Testis (tissue), 2 donors: Measurements from ENCODE around the gene CDH2.

ENCODE experiments used
- POLR2A ChIP-seq: fragments of 450-650 bp; IDR thresholded peaks from one replicate; pipeline ENCODE4 v1.6.1; 2017; ENCODE audit warnings: antibody characterized with exemption, mild to moderate bottlenecking, moderate library complexity
- TF ChIP-seq, protein P1 (sequence below), 3 experiments: fragments of 450-650 bp in 2 of 3; fragments of 200-600 bp in 1 of 3; sonication (generic) in 1 of 3; IDR thresholded peaks; one replicate each; pipeline ENCODE4 v1.5.1; 2016 to 2019; ENCODE audit warnings: antibody characterized with exemption in 3 of 3, mild to moderate bottlenecking in 2 of 3, moderate library complexity in 1 of 3

DNA sequence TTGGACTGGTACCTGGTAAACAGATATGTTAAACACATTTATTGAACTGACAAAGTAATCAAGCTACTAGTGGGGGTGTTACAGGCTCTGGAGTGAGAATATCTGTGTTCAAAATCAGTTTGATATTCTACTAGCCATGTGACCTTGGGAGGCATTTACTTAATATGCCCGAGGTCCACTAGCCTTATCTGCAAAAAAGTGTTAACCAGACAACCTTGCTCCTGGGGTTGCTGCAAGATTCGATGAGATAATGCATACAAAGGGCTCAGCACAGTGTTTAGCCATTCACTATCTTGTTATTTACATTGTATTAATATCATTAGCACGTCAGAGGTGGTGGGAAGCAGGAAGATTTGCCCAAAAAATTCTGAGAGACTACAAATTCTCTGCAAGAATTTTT, 103.3 kb downstream of the CDH2 start:
- TF ChIP-seq, protein P1, sequence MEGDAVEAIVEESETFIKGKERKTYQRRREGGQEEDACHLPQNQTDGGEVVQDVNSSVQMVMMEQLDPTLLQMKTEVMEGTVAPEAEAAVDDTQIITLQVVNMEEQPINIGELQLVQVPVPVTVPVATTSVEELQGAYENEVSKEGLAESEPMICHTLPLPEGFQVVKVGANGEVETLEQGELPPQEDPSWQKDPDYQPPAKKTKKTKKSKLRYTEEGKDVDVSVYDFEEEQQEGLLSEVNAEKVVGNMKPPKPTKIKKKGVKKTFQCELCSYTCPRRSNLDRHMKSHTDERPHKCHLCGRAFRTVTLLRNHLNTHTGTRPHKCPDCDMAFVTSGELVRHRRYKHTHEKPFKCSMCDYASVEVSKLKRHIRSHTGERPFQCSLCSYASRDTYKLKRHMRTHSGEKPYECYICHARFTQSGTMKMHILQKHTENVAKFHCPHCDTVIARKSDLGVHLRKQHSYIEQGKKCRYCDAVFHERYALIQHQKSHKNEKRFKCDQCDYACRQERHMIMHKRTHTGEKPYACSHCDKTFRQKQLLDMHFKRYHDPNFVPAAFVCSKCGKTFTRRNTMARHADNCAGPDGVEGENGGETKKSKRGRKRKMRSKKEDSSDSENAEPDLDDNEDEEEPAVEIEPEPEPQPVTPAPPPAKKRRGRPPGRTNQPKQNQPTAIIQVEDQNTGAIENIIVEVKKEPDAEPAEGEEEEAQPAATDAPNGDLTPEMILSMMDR (IDR thresholded peaks at IDR 0.05), result no peak
- no peak for TF ChIP-seq POLR2A
